Measurements from ENCODE around the gene ELFN1. TPM values are rescaled to one million over a fixed set of nuclear protein-coding genes. Genes with fewer than 3 reads are reported as not detected.

Gene ELFN1
- total RNA-seq, 2 donors from 2014 or later, result 0.12 to 0.40 TPM

- no peak overlapping the region for H3K27ac ChIP-seq
- H3K36me3 ChIP-seq, result no peaks in the 10 kb centered on the region
- H3K4me3 ChIP-seq, result no peak overlapping the region
- H3K9ac ChIP-seq (ENCODE audit: low read depth in 2 of 2, low read length in 2 of 2), result no peak overlapping the region
- intact Hi-C loops (cut with DNase I), result no loop called here
- no peak for DNase-seq
- H3K9me3 ChIP-seq, result no peaks in the 10 kb centered on the region
- no peaks in the 10 kb centered on the region for H3K27me3 ChIP-seq
- no peak for TF ChIP-seq CTCF (IDR thresholded peaks at IDR 0.05)
- no peaks in the 10 kb centered on the region for H3K4me1 ChIP-seq
Observed at GRCh38 chr7:1678081-1678543, 8.0 kb downstream of the ELFN1 start.

- intact Hi-C loops (cut with DNase I), result no loop called here
- no peak for DNase-seq
- TF ChIP-seq CTCF (IDR thresholded peaks at IDR 0.05), result no peak
- H3K4me1 ChIP-seq, result no peaks in the 10 kb centered on the region
- no peaks in the 10 kb centered on the region for H3K36me3 ChIP-seq
- no peaks in the 10 kb centered on the region for H3K27me3 ChIP-seq
- H3K27ac ChIP-seq, result no peak overlapping the region
- no peak overlapping the region for H3K9ac ChIP-seq (ENCODE audit: low read depth in 2 of 2, low read length in 2 of 2)
- no peaks in the 10 kb centered on the region for H3K9me3 ChIP-seq
- H3K4me3 ChIP-seq, result no peak overlapping the region
Observed at GRCh38 chr7:1678571-1679325, 8.7 kb downstream of the ELFN1 start.

GRCh38 chr7:1679326-1679965, 9.4 kb downstream of the ELFN1 start:
- H3K9me3 ChIP-seq, result no peaks in the 10 kb centered on the region
- H3K4me1 ChIP-seq, result no peaks in the 10 kb centered on the region
- no peak overlapping the region for H3K27ac ChIP-seq
- H3K9ac ChIP-seq (ENCODE audit: low read depth in 2 of 2, low read length in 2 of 2), result no peak overlapping the region
- intact Hi-C loops (cut with DNase I), result no loop called here
- H3K4me3 ChIP-seq, result no peak overlapping the region
- TF ChIP-seq CTCF (IDR thresholded peaks at IDR 0.05), result no peak
- H3K36me3 ChIP-seq, result no peaks in the 10 kb centered on the region
- DNase-seq, result no peak
- H3K27me3 ChIP-seq, result no peaks in the 10 kb centered on the region

- no peaks in the 10 kb centered on the region for H3K4me1 ChIP-seq
- H3K9me3 ChIP-seq, result no peaks in the 10 kb centered on the region
- DNase-seq, result no peak
- no peak overlapping the region for H3K4me3 ChIP-seq
- no peaks in the 10 kb centered on the region for H3K36me3 ChIP-seq
- H3K9ac ChIP-seq (ENCODE audit: low read depth in 2 of 2, low read length in 2 of 2), result no peak overlapping the region
- intact Hi-C loops (cut with DNase I), result no loop called here
- H3K27ac ChIP-seq, result no peak overlapping the region
- H3K27me3 ChIP-seq, result no peaks in the 10 kb centered on the region
- TF ChIP-seq CTCF (IDR thresholded peaks at IDR 0.05), result no peak
Observed at GRCh38 chr7:1679966-1680730, 10.1 kb downstream of the ELFN1 start.

GRCh38 chr7:1681581-1681980, 11.5 kb downstream of the ELFN1 start:
- no peak overlapping the region for H3K9ac ChIP-seq (ENCODE audit: low read depth in 2 of 2, low read length in 2 of 2)
- H3K4me3 ChIP-seq, result no peak overlapping the region
- intact Hi-C loops (cut with DNase I), result no loop called here
- H3K4me1 ChIP-seq, result no peaks in the 10 kb centered on the region
- H3K36me3 ChIP-seq, result no peaks in the 10 kb centered on the region
- H3K9me3 ChIP-seq, result no peaks in the 10 kb centered on the region
- DNase-seq, result no peak
- no peak for TF ChIP-seq CTCF (IDR thresholded peaks at IDR 0.05)
- H3K27me3 ChIP-seq, result no peaks in the 10 kb centered on the region
- H3K27ac ChIP-seq, result no peak overlapping the region

Data from colonic mucosa (tissue), 4 donors.